ENCODE data around the gene PSMC2.

DNA sequence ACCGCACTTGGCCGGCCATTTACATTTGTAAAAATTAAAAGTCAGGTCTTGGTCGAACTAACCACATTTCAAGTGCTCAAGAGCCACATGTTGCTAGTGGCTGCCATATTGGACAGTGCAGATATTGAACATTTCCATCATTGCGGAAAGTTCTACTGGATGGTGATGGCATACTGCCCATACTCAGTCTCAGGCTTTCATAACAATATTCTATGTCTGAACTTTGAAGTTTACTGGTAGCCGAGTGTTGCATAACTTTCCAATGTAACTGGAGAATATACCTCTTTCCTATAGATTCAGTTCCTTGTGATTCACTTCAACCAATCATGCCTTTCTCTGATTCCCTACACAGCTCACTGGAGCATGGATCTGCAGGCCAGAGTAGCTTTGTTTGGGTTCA, 43.7 kb downstream of the PSMC2 start:
- TF ChIP-seq EZH2 (IDR thresholded peaks at IDR 0.05; ENCODE audit: low read length, unreplicated experiment) = no peak
- TF ChIP-seq CTCF (conservative IDR thresholded peaks at IDR 0.05; ENCODE audit: low read depth, low read length) = no peak
- no peak for TF ChIP-seq EZH2phosphoT487 (IDR thresholded peaks at IDR 0.05; ENCODE audit: borderline replicate concordance, low read length)
